ENCODE data around the gene TAGAP. TPM values are rescaled to one million over a fixed set of nuclear protein-coding genes. Genes with fewer than 3 reads are reported as not detected.
"Not testable (repeated sequence)": the region's sequence is repeated elsewhere in the genome, so short reads cannot be mapped to it uniquely, and the experiment has no call there.

TAGAP gene
- polyA plus RNA-seq, 4 donors = 0.45 to 3.8 (median 1.9) TPM

DNA sequence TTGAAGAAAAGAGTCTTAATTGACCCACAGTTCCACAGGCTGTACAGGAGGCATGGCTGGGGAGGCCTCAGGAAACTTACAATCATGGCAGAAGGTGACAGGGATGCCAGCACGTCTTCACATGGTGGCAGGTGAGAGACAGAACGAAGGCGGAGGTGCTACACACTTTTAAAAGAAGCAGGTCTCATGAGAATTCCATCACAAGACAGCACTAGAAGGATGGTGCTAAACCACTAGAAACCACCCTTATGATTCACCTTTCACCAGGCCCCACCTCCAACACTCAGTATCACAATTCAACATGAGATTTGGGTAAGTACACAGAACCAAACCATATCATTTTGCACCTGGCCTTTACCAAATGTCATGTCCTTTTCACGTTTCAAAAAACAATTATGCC is 20.9 kb downstream of the TAGAP start:
- H3K9me3 ChIP-seq (ENCODE audit: control insufficient read depth in 2 of 2, insufficient read depth in 1 of 2, low read depth in 1 of 2, low read length in 1 of 2) = peaks cover 0 to 11% of the 10 kb centered on the region in 2 donors
- DNase-seq = no peak
- no peaks in the 10 kb centered on the region for H3K4me1 ChIP-seq (ENCODE audit: control insufficient read depth in 3 of 3, insufficient read depth in 2 of 3, low read depth in 1 of 3, low read length in 2 of 3)
- FAIRE-seq = no peak
- WGBS, 3 donors = 71 to 83% (median 79%) methylated on average over 4 of the region's 4 CpGs
- H3K27me3 ChIP-seq (ENCODE audit: control insufficient read depth in 3 of 3, insufficient read depth in 3 of 3, low read length in 3 of 3) = no peaks in the 10 kb centered on the region
- no peak overlapping the region for H3K27ac ChIP-seq (ENCODE audit: low read depth in 1 of 3, low read length in 2 of 3)
- no peak overlapping the region for H3K4me3 ChIP-seq (ENCODE audit: low read depth in 1 of 3, low read length in 3 of 3)
- no peaks in the 10 kb centered on the region for H3K36me3 ChIP-seq (ENCODE audit: control insufficient read depth in 3 of 3, insufficient read depth in 2 of 3, low read depth in 1 of 3, low read length in 3 of 3)

DNA sequence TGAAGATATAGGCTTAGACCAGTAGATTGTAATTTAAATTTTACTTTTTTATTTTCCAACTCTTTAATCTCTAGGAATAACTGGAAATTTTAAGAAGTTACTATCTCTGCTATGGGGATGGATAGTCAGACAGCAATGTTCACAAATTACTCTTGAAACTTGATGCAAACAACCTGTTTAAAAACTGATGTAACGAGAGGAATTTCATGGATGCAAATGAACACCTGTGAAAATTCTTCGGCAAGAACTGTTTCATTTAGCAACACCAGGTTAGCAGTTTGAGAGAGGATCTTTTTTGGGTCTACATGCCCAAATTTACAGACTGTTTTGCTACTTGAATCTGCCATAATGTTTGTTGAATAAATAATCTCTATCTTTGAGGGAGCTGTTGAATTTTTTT is 24.8 kb downstream of the TAGAP start:
- Histone ChIP-seq H3K27me3 (ENCODE audit: control insufficient read depth in 3 of 3, insufficient read depth in 3 of 3, low read length in 3 of 3) (no peaks in the 10 kb centered on the region), H3K4me1 (ENCODE audit: control insufficient read depth in 3 of 3, insufficient read depth in 2 of 3, low read depth in 1 of 3, low read length in 2 of 3) (no peaks in the 10 kb centered on the region), H3K36me3 (ENCODE audit: control insufficient read depth in 3 of 3, insufficient read depth in 2 of 3, low read depth in 1 of 3, low read length in 3 of 3) (no peaks in the 10 kb centered on the region), H3K9me3 (ENCODE audit: control insufficient read depth in 2 of 2, insufficient read depth in 1 of 2, low read depth in 1 of 2, low read length in 1 of 2) (peaks cover 0 to 12% of the 10 kb centered on the region in 2 donors), H3K4me3 (ENCODE audit: low read depth in 1 of 3, low read length in 3 of 3) (no peak overlapping the region), H3K27ac (ENCODE audit: low read depth in 1 of 3, low read length in 2 of 3) (no peak overlapping the region)
- 88 to 90% (median 88%) methylated on average over 2 of the region's 2 CpGs for WGBS, 3 donors
- FAIRE-seq (no peak), DNase-seq (no peak)

DNA sequence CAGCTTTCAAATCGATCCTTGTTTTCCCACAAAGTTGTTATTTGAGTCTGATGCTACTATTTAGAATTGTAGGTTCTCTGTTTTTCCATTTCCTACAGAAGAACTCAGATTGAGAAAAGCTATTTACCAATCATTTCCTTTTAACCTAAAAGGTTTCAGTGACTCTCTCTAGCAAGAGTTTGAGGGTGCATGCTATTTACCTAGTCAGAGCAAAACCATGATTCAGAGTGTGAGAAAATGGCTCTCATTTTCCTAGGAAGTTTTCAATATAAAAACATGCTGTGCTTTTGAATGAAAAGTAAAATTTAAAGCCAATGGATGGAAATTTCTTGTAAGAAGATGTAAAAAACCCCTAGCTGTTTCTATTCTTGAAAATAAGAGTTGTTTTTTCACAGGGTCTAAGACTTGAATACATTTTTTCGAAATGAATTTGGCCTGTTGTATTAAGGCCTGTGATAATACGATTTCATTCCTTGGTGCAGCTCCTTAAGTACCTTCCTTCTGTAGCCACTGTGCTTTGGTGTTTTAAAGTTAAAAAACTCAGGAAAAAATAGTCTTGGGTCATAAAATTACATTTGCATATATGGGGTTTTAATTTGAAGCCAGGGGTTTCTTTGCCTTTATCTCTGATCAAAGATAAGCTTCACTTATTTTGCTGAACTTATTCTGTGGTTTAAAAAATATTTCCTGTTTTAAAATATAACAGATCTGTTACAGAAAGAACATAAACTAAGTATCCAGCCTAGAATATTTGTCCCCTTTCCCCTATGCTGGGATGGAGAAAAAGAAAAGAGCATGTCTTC is 26.8 kb downstream of the TAGAP start:
- Histone ChIP-seq H3K27ac (ENCODE audit: low read depth in 1 of 3, low read length in 2 of 3) (no peak overlapping the region), H3K4me3 (ENCODE audit: low read depth in 1 of 3, low read length in 3 of 3) (no peak overlapping the region), H3K4me1 (ENCODE audit: control insufficient read depth in 3 of 3, insufficient read depth in 2 of 3, low read depth in 1 of 3, low read length in 2 of 3) (no peaks in the 10 kb centered on the region), H3K27me3 (ENCODE audit: control insufficient read depth in 3 of 3, insufficient read depth in 3 of 3, low read length in 3 of 3) (no peaks in the 10 kb centered on the region), H3K36me3 (ENCODE audit: control insufficient read depth in 3 of 3, insufficient read depth in 2 of 3, low read depth in 1 of 3, low read length in 3 of 3) (no peaks in the 10 kb centered on the region), H3K9me3 (ENCODE audit: control insufficient read depth in 2 of 2, insufficient read depth in 1 of 2, low read depth in 1 of 2, low read length in 1 of 2) (peaks cover 0 to 5% of the 10 kb centered on the region in 2 donors)
- WGBS, 3 donors = 69 to 85% (median 72%) methylated on average over 3 of the region's 3 CpGs
- FAIRE-seq (no peak), DNase-seq (no peak)

DNA sequence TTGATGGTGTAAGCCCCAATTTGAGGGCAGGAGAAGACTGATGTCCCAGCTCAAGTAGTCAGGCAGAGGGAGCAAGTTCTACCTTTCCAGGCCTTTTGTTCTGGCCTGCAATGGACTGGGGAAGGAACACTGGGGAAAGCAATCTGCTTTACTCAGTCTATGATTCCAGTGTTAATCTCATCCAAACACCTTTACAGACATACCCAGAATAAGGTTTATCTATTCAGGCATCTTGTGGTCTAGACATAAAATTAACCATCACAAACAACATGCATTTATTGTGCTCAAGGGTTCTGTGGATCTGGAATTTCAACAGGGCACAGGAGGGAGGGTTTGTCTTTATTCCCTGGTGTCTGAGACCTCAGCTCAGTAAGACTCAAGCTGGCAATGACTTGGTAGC is 30.4 kb downstream of the TAGAP start:
- H3K4me3 ChIP-seq (ENCODE audit: low read depth in 1 of 3, low read length in 3 of 3) = no peak overlapping the region
- H3K27me3 ChIP-seq (ENCODE audit: control insufficient read depth in 3 of 3, insufficient read depth in 3 of 3, low read length in 3 of 3) = no peaks in the 10 kb centered on the region
- no peak for FAIRE-seq
- no peak overlapping the region for H3K27ac ChIP-seq (ENCODE audit: low read depth in 1 of 3, low read length in 2 of 3)
- peaks cover 0 to 5% of the 10 kb centered on the region in 2 donors for H3K9me3 ChIP-seq (ENCODE audit: control insufficient read depth in 2 of 2, insufficient read depth in 1 of 2, low read depth in 1 of 2, low read length in 1 of 2)
- H3K36me3 ChIP-seq (ENCODE audit: control insufficient read depth in 3 of 3, insufficient read depth in 2 of 3, low read depth in 1 of 3, low read length in 3 of 3) = no peaks in the 10 kb centered on the region
- H3K4me1 ChIP-seq (ENCODE audit: control insufficient read depth in 3 of 3, insufficient read depth in 2 of 3, low read depth in 1 of 3, low read length in 2 of 3) = no peaks in the 10 kb centered on the region
- DNase-seq = no peak

GRCh38 chr6:159013229-159013628 is 31.6 kb downstream of the TAGAP start:
- Histone ChIP-seq H3K36me3 (ENCODE audit: control insufficient read depth in 3 of 3, insufficient read depth in 2 of 3, low read depth in 1 of 3, low read length in 3 of 3) (no peaks in the 10 kb centered on the region), H3K27ac (ENCODE audit: low read depth in 1 of 3, low read length in 2 of 3) (no peak overlapping the region), H3K4me1 (ENCODE audit: control insufficient read depth in 3 of 3, insufficient read depth in 2 of 3, low read depth in 1 of 3, low read length in 2 of 3) (no peaks in the 10 kb centered on the region), H3K27me3 (ENCODE audit: control insufficient read depth in 3 of 3, insufficient read depth in 3 of 3, low read length in 3 of 3) (no peaks in the 10 kb centered on the region), H3K4me3 (ENCODE audit: low read depth in 1 of 3, low read length in 3 of 3) (no peak overlapping the region), H3K9me3 (ENCODE audit: control insufficient read depth in 2 of 2, insufficient read depth in 1 of 2, low read depth in 1 of 2, low read length in 1 of 2) (peaks cover 0 to 5% of the 10 kb centered on the region in 2 donors)
- FAIRE-seq (no peak), DNase-seq (no peak)
- WGBS, 3 donors = 65 to 88% (median 75%) methylated on average over 5 of the region's 5 CpGs

GRCh38 chr6:159012201-159012600 is 32.6 kb downstream of the TAGAP start:
- H3K4me1 ChIP-seq (ENCODE audit: control insufficient read depth in 3 of 3, insufficient read depth in 2 of 3, low read depth in 1 of 3, low read length in 2 of 3) = no peaks in the 10 kb centered on the region
- no peaks in the 10 kb centered on the region for H3K27me3 ChIP-seq (ENCODE audit: control insufficient read depth in 3 of 3, insufficient read depth in 3 of 3, low read length in 3 of 3)
- H3K36me3 ChIP-seq (ENCODE audit: control insufficient read depth in 3 of 3, insufficient read depth in 2 of 3, low read depth in 1 of 3, low read length in 3 of 3) = no peaks in the 10 kb centered on the region
- FAIRE-seq (no peak), DNase-seq (no peak)
- no peak overlapping the region for H3K4me3 ChIP-seq (ENCODE audit: low read depth in 1 of 3, low read length in 3 of 3)
- WGBS, 3 donors = 91 to 94% (median 92%) methylated on average over 4 of the region's 4 CpGs
- peaks cover 0 to 5% of the 10 kb centered on the region in 2 donors for H3K9me3 ChIP-seq (ENCODE audit: control insufficient read depth in 2 of 2, insufficient read depth in 1 of 2, low read depth in 1 of 2, low read length in 1 of 2)
- no peak overlapping the region for H3K27ac ChIP-seq (ENCODE audit: low read depth in 1 of 3, low read length in 2 of 3)

- not testable (repeated sequence) for H3K27ac ChIP-seq (ENCODE audit: low read depth in 1 of 3, low read length in 2 of 3); H3K4me3 ChIP-seq (ENCODE audit: low read depth in 1 of 3, low read length in 3 of 3); H3K36me3 ChIP-seq (ENCODE audit: control insufficient read depth in 3 of 3, insufficient read depth in 2 of 3, low read depth in 1 of 3, low read length in 3 of 3); H3K9me3 ChIP-seq (ENCODE audit: control insufficient read depth in 2 of 2, insufficient read depth in 1 of 2, low read depth in 1 of 2, low read length in 1 of 2); H3K27me3 ChIP-seq (ENCODE audit: control insufficient read depth in 3 of 3, insufficient read depth in 3 of 3, low read length in 3 of 3); H3K4me1 ChIP-seq (ENCODE audit: control insufficient read depth in 3 of 3, insufficient read depth in 2 of 3, low read depth in 1 of 3, low read length in 2 of 3); FAIRE-seq; DNase-seq
- 71 to 73% (median 71%) methylated on average over 7 of the region's 7 CpGs for WGBS, 3 donors
Measured at GRCh38 chr6:159010037-159010612, 34.7 kb downstream of the TAGAP start.

- DNase-seq (peak; percentile 43 to 57), FAIRE-seq (no peak)
- peak overlapping the region in 1 of 3 donors; percentile 19 for H3K27ac ChIP-seq (ENCODE audit: low read depth in 1 of 3, low read length in 2 of 3)
- no peaks in the 10 kb centered on the region for H3K4me1 ChIP-seq (ENCODE audit: control insufficient read depth in 3 of 3, insufficient read depth in 2 of 3, low read depth in 1 of 3, low read length in 2 of 3)
- WGBS, 3 donors = 51 to 70% (median 52%) methylated on average over 10 of the region's 10 CpGs
- H3K36me3 ChIP-seq (ENCODE audit: control insufficient read depth in 3 of 3, insufficient read depth in 2 of 3, low read depth in 1 of 3, low read length in 3 of 3) = no peaks in the 10 kb centered on the region
- H3K27me3 ChIP-seq (ENCODE audit: control insufficient read depth in 3 of 3, insufficient read depth in 3 of 3, low read length in 3 of 3) = no peaks in the 10 kb centered on the region
- H3K4me3 ChIP-seq (ENCODE audit: low read depth in 1 of 3, low read length in 3 of 3) = no peak overlapping the region
- H3K9me3 ChIP-seq (ENCODE audit: control insufficient read depth in 2 of 2, insufficient read depth in 1 of 2, low read depth in 1 of 2, low read length in 1 of 2) = no peaks in the 10 kb centered on the region
Measured at GRCh38 chr6:159008656-159009288, 36.0 kb downstream of the TAGAP start.

All from small intestine (tissue), 7 donors.